Stimulated activated CD8-positive, alpha-beta memory T cell treated with anti-CD3 and anti-CD28 coated beads, Interleukin-15, amount 100 ng/mL, for 48 hours (primary cell): Measurements from ENCODE around the gene CDK2AP2.
"Not testable (repeated sequence)": the region's sequence is repeated elsewhere in the genome, so short reads cannot be mapped to it uniquely, and the experiment has no call there.

Experiments
- DNase-seq, 2 donors: peaks; one replicate each; pipeline ENCODE4 v3.0.0-alpha.2; 2020; ENCODE audit warnings: low read depth in 2 of 2

Gene CDK2AP2

DNA sequence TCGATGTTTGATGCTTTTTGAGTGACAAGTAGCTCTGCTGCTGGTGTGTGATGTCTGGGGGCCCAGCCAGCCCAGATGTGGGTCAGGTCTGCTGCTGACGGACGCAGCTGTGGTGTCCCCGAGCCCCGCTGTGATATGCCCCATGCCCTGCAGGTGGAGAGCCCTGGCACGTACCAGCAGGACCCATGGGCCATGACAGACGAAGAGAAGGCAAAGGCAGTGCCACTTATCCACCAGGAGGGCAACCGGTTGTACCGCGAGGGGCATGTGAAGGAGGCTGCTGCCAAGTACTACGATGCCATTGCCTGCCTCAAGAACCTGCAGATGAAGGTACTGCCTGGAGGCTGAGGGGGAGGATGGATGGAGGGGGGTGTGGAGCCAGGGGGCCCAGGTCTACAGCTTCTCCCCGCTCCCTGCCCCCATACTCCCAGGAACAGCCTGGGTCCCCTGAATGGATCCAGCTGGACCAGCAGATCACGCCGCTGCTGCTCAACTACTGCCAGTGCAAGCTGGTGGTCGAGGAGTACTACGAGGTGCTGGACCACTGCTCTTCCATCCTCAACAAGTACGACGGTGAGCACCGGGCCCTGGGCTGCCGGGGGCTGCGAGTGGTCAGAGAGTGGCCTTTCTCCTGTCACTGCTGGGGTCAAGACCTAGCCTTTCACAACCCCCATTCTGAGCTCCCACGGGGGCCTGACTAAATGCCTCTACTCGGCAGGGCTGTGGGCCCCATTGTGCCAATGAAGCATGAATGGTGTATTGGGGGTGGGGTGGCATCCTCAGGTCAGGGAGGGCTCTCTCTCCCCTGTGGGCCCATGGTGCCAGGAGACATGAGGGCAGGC is 17.9 kb downstream of the CDK2AP2 start:
- no peak for DNase-seq

DNA sequence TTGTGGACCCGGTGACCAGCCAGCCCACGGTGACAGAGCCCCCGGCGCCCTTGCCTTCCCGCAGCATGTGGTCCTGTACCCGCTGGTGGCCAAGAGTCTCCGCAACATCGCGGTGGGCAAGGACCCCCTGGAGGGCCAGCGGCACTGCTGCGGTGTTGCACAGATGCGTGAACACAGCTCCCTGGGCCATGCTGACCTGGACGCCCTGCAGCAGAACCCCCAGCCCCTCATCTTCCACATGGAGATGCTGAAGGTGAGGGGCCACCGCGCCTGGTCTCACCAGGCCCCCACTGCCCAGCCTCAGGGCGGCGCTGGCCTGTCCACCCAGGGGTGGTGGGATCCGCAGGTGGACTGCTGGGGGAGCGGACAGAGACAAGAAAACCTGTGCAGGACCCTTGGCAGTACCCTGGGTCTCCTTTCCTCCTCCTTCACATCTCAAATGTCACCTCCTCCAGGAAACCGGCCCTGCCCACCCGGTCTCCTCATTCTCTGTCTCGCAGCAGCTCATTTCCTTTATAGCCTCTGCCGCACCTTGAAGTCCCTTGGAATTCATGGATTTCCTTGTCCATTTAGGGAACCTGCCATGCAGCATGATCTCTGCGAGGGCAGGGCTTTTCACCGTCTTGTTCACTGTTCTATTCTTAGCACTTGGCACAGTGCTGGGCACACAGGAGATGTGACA is 18.6 kb downstream of the CDK2AP2 start:
- DNase-seq, result no peak

- DNase-seq, result peak in 1 of 2 donors; percentile 56
Measured at GRCh38 chr11:67486481-67487195, 21.3 kb downstream of the CDK2AP2 start.

GRCh38 chr11:67485873-67486361 is 22.0 kb downstream of the CDK2AP2 start:
- DNase-seq, result peak in 1 of 2 donors; percentile 70

- peak; percentile 76 to 78 for DNase-seq
Measured at GRCh38 chr11:67484847-67485311, 23.1 kb downstream of the CDK2AP2 start.

GRCh38 chr11:67483831-67484665 is 23.9 kb downstream of the CDK2AP2 start:
- DNase-seq, result no peak

GRCh38 chr11:67482827-67483798 is 24.8 kb downstream of the CDK2AP2 start, which contains the start of gene AIP:
Gene AIP, plus strand, starts transcription at chr11:67483026. Its CDS starts 133 bp downstream, at chr11:67483159.
- DNase-seq, result peak; percentile 91 to 96

- no peak for DNase-seq
Measured at GRCh38 chr11:67482275-67482826, 25.6 kb downstream of the CDK2AP2 start.

GRCh38 chr11:67477344-67478050 is 30.5 kb downstream of the CDK2AP2 start:
- DNase-seq, result not testable (repeated sequence)

DNA sequence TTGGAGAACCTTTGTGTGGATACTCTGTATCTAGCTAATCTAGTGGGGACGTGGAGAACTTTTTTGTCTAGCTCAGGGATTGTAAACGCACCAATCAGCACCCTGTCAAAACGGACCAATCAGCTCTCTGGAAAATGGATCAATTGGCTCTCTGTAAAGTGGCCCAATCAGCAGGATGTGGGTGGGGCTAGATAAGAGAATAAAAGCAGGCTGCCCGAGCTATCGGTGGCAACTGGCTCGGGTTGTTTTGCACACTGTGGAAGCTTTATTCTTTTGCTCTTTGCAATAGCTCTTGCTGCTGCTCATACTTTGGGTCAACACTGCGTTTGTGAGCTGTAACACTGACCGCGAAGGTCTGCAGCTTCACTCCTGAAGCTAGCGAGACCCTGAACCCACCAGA is 31.3 kb downstream of the CDK2AP2 start:
- not testable (repeated sequence) for DNase-seq

DNA sequence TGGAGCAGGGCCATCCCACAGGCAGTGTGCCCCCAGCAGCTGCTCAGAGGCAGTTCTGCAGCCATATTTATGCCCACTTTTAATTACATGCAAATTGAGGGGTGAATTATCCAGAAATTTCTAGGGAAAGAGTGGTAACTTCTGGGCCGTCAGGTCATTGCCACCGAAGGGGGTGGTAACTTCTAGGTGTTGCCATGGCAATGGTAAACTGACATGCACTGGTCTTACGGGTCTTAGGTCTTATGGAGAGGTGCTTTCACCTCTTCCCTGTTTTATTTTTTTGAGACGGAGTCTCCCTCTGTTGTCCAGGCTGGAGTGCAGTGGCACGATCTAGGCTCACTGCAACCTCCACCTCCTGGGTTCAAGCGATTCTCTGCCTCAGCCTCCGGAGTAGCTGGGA is 35.1 kb downstream of the CDK2AP2 start:
- no peak for DNase-seq

- no peak for DNase-seq
Measured at GRCh38 chr11:67470337-67471002, 37.5 kb downstream of the CDK2AP2 start.

GRCh38 chr11:67469508-67469811 is 38.5 kb downstream of the CDK2AP2 start:
- no peak for DNase-seq

DNA sequence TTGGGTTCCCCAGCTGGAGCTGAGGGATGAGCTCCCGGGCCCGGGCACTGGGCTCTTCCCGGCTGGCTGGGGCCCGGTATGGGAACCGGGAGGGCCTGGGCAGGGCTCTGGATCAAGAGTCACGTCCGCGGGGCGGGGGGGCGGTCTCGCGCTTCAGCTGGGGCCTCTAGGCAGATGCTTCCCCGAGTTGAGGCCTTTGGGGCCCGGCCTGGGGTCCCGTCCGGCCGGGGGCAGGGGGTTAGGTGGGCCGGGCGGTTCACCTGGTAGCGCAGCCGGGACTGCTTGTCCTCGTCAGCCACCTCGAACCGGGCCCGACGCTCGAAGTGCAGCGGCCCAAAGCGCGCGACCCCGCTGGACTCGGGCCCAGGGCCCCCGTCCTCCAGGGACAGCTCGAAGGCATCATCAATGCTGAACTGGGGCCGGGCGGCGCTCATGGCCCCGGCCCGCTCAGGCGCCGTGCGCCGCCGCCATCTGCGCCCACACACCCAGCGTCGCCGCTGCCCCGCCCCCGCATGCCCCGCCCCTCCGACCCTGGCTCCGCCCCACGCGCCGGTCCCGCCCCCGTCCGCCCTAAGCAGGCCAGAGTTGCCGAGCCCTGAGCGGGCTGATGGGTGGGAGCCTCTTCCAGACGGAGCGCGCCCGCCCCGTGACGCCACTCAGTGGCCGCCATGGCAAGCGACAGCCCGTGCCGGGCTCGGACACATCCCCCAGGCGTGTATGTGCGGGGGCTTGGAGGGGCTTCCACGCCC is 39.0 kb downstream of the CDK2AP2 start, which contains the start of gene TMEM134:
Gene TMEM134 (minus strand): TSS at position 493 of the 749 bp plus-strand sequence. CDS start 59 bp downstream, at position 434.
- DNase-seq, result peak; percentile 88 to 89

DNA sequence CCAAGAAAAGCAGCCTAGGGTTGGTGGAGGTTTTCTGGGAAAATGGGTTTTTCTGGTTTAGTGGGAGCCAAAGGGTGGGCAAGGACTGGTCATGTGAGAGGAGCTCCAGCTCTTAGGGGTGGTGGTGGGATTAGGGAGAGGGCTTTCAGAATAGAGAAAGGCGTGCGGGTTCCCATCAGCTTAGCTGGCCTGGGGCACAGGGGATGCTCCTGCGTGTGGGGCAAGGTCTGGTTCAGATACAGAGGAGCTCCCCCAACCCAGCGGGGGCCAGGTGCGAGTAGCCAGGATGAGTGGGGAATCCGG is 39.6 kb downstream of the CDK2AP2 start:
- DNase-seq, result no peak

GRCh38 chr11:67468056-67468455 is 39.9 kb downstream of the CDK2AP2 start:
- no peak for DNase-seq

GRCh38 chr11:67466962-67467771 is 40.8 kb downstream of the CDK2AP2 start:
- DNase-seq, result no peak
